ENCODE results near the gene NTN3. TPM values are rescaled to one million over a fixed set of nuclear protein-coding genes. Genes with fewer than 3 reads are reported as not detected.
A peak's percentile ranks its signal among the peaks of the same experiment; 100 is the strongest.
"Not testable (repeated sequence)": the region's sequence is repeated elsewhere in the genome, so short reads cannot be mapped to it uniquely, and the experiment has no call there.

The NTN3 gene
- not detected in 2 replicates for total RNA-seq (2014; rRNA removed; shearing (Covaris generic); ENCODE audit: low replicate concordance)

- Histone ChIP-seq H3K9me3 (no peaks in the 10 kb centered on the region), H3K36me3 (no peaks in the 10 kb centered on the region), H3K27me3 (no peaks in the 10 kb centered on the region), H3K4me3 (no peak within 1 kb of the TSS)
- no peak for DNase-seq
These were observed at the start of gene NTN3 for GRCh38 chr16:2471016-2471652. NTN3 (plus strand) TSS chr16:2471297; CDS start chr16:2471702, 405 bp downstream.

- H3K27me3 ChIP-seq: no peaks in the 10 kb centered on the region
- H3K4me3 ChIP-seq: no peak overlapping the region
- DNase-seq: no peak
- no peaks in the 10 kb centered on the region for H3K36me3 ChIP-seq
- no peaks in the 10 kb centered on the region for H3K9me3 ChIP-seq
These were observed 48.8 kb upstream of the NTN3 start for GRCh38 chr16:2422123-2422867.

- H3K27me3 ChIP-seq: no peaks in the 10 kb centered on the region
- DNase-seq: peak; percentile 46
- H3K4me3 ChIP-seq: no peak overlapping the region
- H3K9me3 ChIP-seq: no peaks in the 10 kb centered on the region
- H3K36me3 ChIP-seq: no peaks in the 10 kb centered on the region
These were observed 46.8 kb upstream of the NTN3 start for GRCh38 chr16:2424061-2425007.

- Histone ChIP-seq H3K27me3 (no peaks in the 10 kb centered on the region), H3K9me3 (no peaks in the 10 kb centered on the region), H3K36me3 (no peaks in the 10 kb centered on the region), H3K4me3 (no peak overlapping the region)
- no peak for DNase-seq
These were observed 46.0 kb upstream of the NTN3 start for GRCh38 chr16:2425008-2425518.

GRCh38 chr16:2425825-2426430 is 45.2 kb upstream of the NTN3 start:
- Histone ChIP-seq H3K4me3 (no peak overlapping the region), H3K27me3 (no peaks in the 10 kb centered on the region), H3K36me3 (peaks cover 8% of the 10 kb centered on the region), H3K9me3 (no peaks in the 10 kb centered on the region)
- no peak for DNase-seq

GRCh38 chr16:2426941-2427361 is 44.1 kb upstream of the NTN3 start:
- Histone ChIP-seq H3K4me3 (no peak overlapping the region), H3K36me3 (peaks cover 16% of the 10 kb centered on the region), H3K27me3 (no peaks in the 10 kb centered on the region), H3K9me3 (no peaks in the 10 kb centered on the region)
- no peak for DNase-seq

GRCh38 chr16:2427526-2427925 is 43.6 kb upstream of the NTN3 start:
- no peak for DNase-seq
- Histone ChIP-seq H3K4me3 (no peak overlapping the region), H3K9me3 (no peaks in the 10 kb centered on the region), H3K36me3 (peaks cover 22% of the 10 kb centered on the region), H3K27me3 (no peaks in the 10 kb centered on the region)

GRCh38 chr16:2428051-2428783 is 42.9 kb upstream of the NTN3 start:
- Histone ChIP-seq H3K36me3 (peaks cover 29% of the 10 kb centered on the region), H3K9me3 (no peaks in the 10 kb centered on the region), H3K4me3 (peak overlapping the region; percentile 82), H3K27me3 (no peaks in the 10 kb centered on the region)
- DNase-seq: peak; percentile 35

GRCh38 chr16:2428784-2429033 is 42.4 kb upstream of the NTN3 start:
- no peaks in the 10 kb centered on the region for H3K27me3 ChIP-seq
- DNase-seq: no peak
- peak overlapping the region; percentile 82 for H3K4me3 ChIP-seq
- peaks cover 34% of the 10 kb centered on the region for H3K36me3 ChIP-seq
- no peaks in the 10 kb centered on the region for H3K9me3 ChIP-seq

GRCh38 chr16:2429034-2429770 is 41.9 kb upstream of the NTN3 start, which contains the start of gene CCNF:
CCNF (plus strand) TSS chr16:2429447; CDS start chr16:2429482, 35 bp downstream.
- H3K9me3 ChIP-seq: no peaks in the 10 kb centered on the region
- peak; percentile 98 for DNase-seq
- H3K4me3 ChIP-seq: peak within 1 kb of the TSS; percentile 82
- H3K27me3 ChIP-seq: no peaks in the 10 kb centered on the region
- peaks cover 39% of the 10 kb centered on the region for H3K36me3 ChIP-seq

- peak; percentile 28 for DNase-seq
- no peaks in the 10 kb centered on the region for H3K27me3 ChIP-seq
- H3K4me3 ChIP-seq: peak overlapping the region; percentile 82
- no peaks in the 10 kb centered on the region for H3K9me3 ChIP-seq
- peaks cover 46% of the 10 kb centered on the region for H3K36me3 ChIP-seq
These were observed 41.1 kb upstream of the NTN3 start for GRCh38 chr16:2429771-2430663.

- H3K36me3 ChIP-seq: peaks cover 63% of the 10 kb centered on the region
- no peaks in the 10 kb centered on the region for H3K9me3 ChIP-seq
- H3K27me3 ChIP-seq: no peaks in the 10 kb centered on the region
- H3K4me3 ChIP-seq: no peak overlapping the region
- no peak for DNase-seq
These were observed 38.8 kb upstream of the NTN3 start for GRCh38 chr16:2432286-2432685.

GRCh38 chr16:2432801-2433505 is 38.1 kb upstream of the NTN3 start:
- DNase-seq: no peak
- no peaks in the 10 kb centered on the region for H3K27me3 ChIP-seq
- H3K9me3 ChIP-seq: no peaks in the 10 kb centered on the region
- H3K36me3 ChIP-seq: peaks cover 70% of the 10 kb centered on the region
- H3K4me3 ChIP-seq: no peak overlapping the region

GRCh38 chr16:2435236-2435635 is 35.9 kb upstream of the NTN3 start:
- H3K36me3 ChIP-seq: peaks cover 92% of the 10 kb centered on the region
- H3K27me3 ChIP-seq, DNase-seq, H3K4me3 ChIP-seq, H3K9me3 ChIP-seq: not testable (repeated sequence)
